Measurements from ENCODE around the gene NCOR2. TPM values are rescaled to one million over a fixed set of nuclear protein-coding genes. Genes with fewer than 3 reads are reported as not detected.

NCOR2 gene
- total RNA-seq, 1 donor from 2014 or later = 43.8 TPM

- TF ChIP-seq, protein P1, sequence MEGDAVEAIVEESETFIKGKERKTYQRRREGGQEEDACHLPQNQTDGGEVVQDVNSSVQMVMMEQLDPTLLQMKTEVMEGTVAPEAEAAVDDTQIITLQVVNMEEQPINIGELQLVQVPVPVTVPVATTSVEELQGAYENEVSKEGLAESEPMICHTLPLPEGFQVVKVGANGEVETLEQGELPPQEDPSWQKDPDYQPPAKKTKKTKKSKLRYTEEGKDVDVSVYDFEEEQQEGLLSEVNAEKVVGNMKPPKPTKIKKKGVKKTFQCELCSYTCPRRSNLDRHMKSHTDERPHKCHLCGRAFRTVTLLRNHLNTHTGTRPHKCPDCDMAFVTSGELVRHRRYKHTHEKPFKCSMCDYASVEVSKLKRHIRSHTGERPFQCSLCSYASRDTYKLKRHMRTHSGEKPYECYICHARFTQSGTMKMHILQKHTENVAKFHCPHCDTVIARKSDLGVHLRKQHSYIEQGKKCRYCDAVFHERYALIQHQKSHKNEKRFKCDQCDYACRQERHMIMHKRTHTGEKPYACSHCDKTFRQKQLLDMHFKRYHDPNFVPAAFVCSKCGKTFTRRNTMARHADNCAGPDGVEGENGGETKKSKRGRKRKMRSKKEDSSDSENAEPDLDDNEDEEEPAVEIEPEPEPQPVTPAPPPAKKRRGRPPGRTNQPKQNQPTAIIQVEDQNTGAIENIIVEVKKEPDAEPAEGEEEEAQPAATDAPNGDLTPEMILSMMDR (conservative IDR thresholded peaks at IDR 0.05; ENCODE audit: low read depth, low read length) = no peak
- no peak for DNase-seq (ENCODE audit: low read depth)
- no peak overlapping the region for H3K4me3 ChIP-seq (ENCODE audit: low read depth, low read length)
Measured at GRCh38 chr12:124555168-124556073, 12.0 kb downstream of the NCOR2 start.

- DNase-seq (ENCODE audit: low read depth) = no peak
- no peak overlapping the region for H3K4me3 ChIP-seq (ENCODE audit: low read depth, low read length)
- TF ChIP-seq, protein P1 (conservative IDR thresholded peaks at IDR 0.05; ENCODE audit: low read depth, low read length) = no peak
Measured at GRCh38 chr12:124554429-124555029, 12.9 kb downstream of the NCOR2 start.

GRCh38 chr12:124553862-124554428, 13.5 kb downstream of the NCOR2 start:
- DNase-seq (ENCODE audit: low read depth) = no peak
- H3K4me3 ChIP-seq (ENCODE audit: low read depth, low read length) = no peak overlapping the region
- TF ChIP-seq, protein P1 (conservative IDR thresholded peaks at IDR 0.05; ENCODE audit: low read depth, low read length) = no peak

DNA sequence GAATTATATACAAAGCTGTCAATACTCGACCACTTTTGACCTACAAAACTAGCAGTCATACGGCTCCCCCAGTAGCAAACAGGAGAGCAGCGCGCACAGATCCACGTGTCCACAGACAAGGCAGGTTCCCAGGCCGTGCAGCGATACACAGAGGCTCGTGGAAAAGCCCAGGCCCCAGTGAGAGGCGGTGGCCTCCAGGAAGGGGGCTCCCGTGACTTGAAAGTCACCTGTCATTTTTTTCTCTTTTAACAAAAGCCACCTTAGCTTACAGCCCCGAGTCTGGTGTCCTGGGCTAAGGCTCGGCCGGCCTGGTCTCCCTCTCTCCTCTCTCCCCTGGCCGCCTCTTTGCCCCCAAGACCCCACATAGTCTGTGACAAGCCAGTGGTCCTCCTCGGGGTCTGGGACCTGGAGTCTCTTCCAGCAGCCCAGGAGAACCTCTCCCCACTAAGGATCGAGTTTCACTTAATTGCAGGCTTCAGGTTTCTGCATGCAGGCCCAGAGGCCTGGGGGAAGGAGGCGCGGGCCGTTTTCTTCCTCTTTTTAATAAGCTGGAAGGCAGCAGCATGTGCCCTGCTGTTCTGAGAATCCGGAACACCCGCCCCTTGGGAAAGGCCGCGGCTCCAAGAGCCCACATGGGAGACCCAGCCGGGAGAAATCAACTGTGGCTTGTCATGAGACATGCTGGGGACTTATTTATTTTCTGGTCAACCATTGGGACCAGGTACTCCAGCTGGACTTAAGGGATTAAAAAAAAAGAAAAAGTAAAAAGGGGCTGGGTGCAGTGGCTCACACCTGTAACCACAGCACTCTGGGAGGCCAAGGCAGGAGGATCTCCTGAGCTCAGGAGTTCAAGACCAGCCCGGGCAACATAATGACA, 15.9 kb downstream of the NCOR2 start:
- no peak overlapping the region for H3K4me3 ChIP-seq (ENCODE audit: low read depth, low read length)
- DNase-seq (ENCODE audit: low read depth) = no peak
- TF ChIP-seq, protein P1 (conservative IDR thresholded peaks at IDR 0.05; ENCODE audit: low read depth, low read length) = no peak

- no peak for DNase-seq (ENCODE audit: low read depth)
- TF ChIP-seq, protein P1 (conservative IDR thresholded peaks at IDR 0.05; ENCODE audit: low read depth, low read length) = no peak
- H3K4me3 ChIP-seq (ENCODE audit: low read depth, low read length) = no peak overlapping the region
Measured at GRCh38 chr12:124550123-124551089, 17.0 kb downstream of the NCOR2 start.
